ENCODE results near the gene POU6F2.
"Not testable (repeated sequence)": the region's sequence is repeated elsewhere in the genome, so short reads cannot be mapped to it uniquely, and the experiment has no call there.

Gene POU6F2

GRCh38 chr7:39353615-39354376 is 376.1 kb downstream of the POU6F2 start:
- no peak for DNase-seq (ENCODE audit: low read depth in 2 of 2)

- no peak for DNase-seq (ENCODE audit: low read depth in 2 of 2)
Observed at GRCh38 chr7:39355664-39356063, 378.0 kb downstream of the POU6F2 start.

GRCh38 chr7:39356172-39356925 is 378.6 kb downstream of the POU6F2 start:
- no peak for DNase-seq (ENCODE audit: low read depth in 2 of 2)

- no peak for DNase-seq (ENCODE audit: low read depth in 2 of 2)
Observed at GRCh38 chr7:39357648-39358047, 379.9 kb downstream of the POU6F2 start.

GRCh38 chr7:39360038-39360437 is 382.3 kb downstream of the POU6F2 start:
- DNase-seq (ENCODE audit: low read depth in 2 of 2): no peak

- no peak for DNase-seq (ENCODE audit: low read depth in 2 of 2)
Observed at GRCh38 chr7:39360766-39361165, 383.1 kb downstream of the POU6F2 start.

- DNase-seq (ENCODE audit: low read depth in 2 of 2): no peak
Observed at GRCh38 chr7:39365751-39366295, 388.1 kb downstream of the POU6F2 start.

GRCh38 chr7:39367451-39367850 is 389.7 kb downstream of the POU6F2 start:
- DNase-seq (ENCODE audit: low read depth in 2 of 2): no peak

- DNase-seq (ENCODE audit: low read depth in 2 of 2): no peak
Observed at GRCh38 chr7:39367943-39368342, 390.2 kb downstream of the POU6F2 start.

- no peak for DNase-seq (ENCODE audit: low read depth in 2 of 2)
Observed at GRCh38 chr7:39372383-39372782, 394.7 kb downstream of the POU6F2 start.

GRCh38 chr7:39374436-39375040 is 396.8 kb downstream of the POU6F2 start:
- DNase-seq (ENCODE audit: low read depth in 2 of 2): no peak

GRCh38 chr7:39375047-39375873 is 397.6 kb downstream of the POU6F2 start:
- no peak for DNase-seq (ENCODE audit: low read depth in 2 of 2)

- DNase-seq (ENCODE audit: low read depth in 2 of 2): no peak
Observed at GRCh38 chr7:39375874-39376190, 398.1 kb downstream of the POU6F2 start.

GRCh38 chr7:39376881-39377280 is 399.2 kb downstream of the POU6F2 start:
- not testable (repeated sequence) for DNase-seq (ENCODE audit: low read depth in 2 of 2)

- no peak for DNase-seq (ENCODE audit: low read depth in 2 of 2)
Observed at GRCh38 chr7:39379416-39379815, 401.7 kb downstream of the POU6F2 start.

GRCh38 chr7:39383136-39383535 is 405.4 kb downstream of the POU6F2 start:
- no peak for DNase-seq (ENCODE audit: low read depth in 2 of 2)

GRCh38 chr7:39384386-39384785 is 406.7 kb downstream of the POU6F2 start:
- DNase-seq (ENCODE audit: low read depth in 2 of 2): no peak

- DNase-seq (ENCODE audit: low read depth in 2 of 2): no peak
Observed at GRCh38 chr7:39386718-39387117, 409.0 kb downstream of the POU6F2 start.

GRCh38 chr7:39392151-39392550 is 414.4 kb downstream of the POU6F2 start:
- DNase-seq (ENCODE audit: low read depth in 2 of 2): no peak

GRCh38 chr7:39394105-39394680 is 416.5 kb downstream of the POU6F2 start:
- DNase-seq (ENCODE audit: low read depth in 2 of 2): no peak

GRCh38 chr7:39399458-39399857 is 421.7 kb downstream of the POU6F2 start:
- DNase-seq (ENCODE audit: low read depth in 2 of 2): no peak
